Tibial artery (tissue), 4 donors: ENCODE results near the gene CHMP4B.

Source experiments
- DNase-seq, 2 donors: peaks; one replicate each; pipeline ENCODE4 v3.0.0-alpha.2; 2019
- H3K27ac ChIP-seq, 2 donors: fragments of 200-600 bp; sonication (generic) in 1 of 2; 1 replicate in 1 of 2; 2 replicates in 1 of 2; pipeline ENCODE4 v1.5.1; 2018 to 2019; ENCODE audit warnings: mild to moderate bottlenecking in 1 of 2
- H3K27me3 ChIP-seq, 2 donors: fragments of 200-600 bp; sonication (generic) in 1 of 2; one replicate each; pipeline versions ENCODE4 v1.5.1 to v1.6.0; 2016 to 2019
- H3K36me3 ChIP-seq, 3 donors: fragments of 200-600 bp; sonication (generic) in 2 of 3; one replicate each; pipeline ENCODE4 v1.5.1; 2016 to 2019; ENCODE audit warnings: mild to moderate bottlenecking in 2 of 3
- H3K4me1 ChIP-seq, 4 donors: fragments of 200-600 bp; sonication (generic) in 2 of 4; 1 replicate in 3 of 4; 2 replicates in 1 of 4; pipeline ENCODE4 v1.5.1; 2016 to 2019
- H3K4me3 ChIP-seq, 2 donors: fragments of 200-600 bp; sonication (generic) in 1 of 2; 1 replicate in 1 of 2; 2 replicates in 1 of 2; pipeline ENCODE4 v1.5.1; 2018 to 2019; ENCODE audit warnings: mild to moderate bottlenecking in 2 of 2
- H3K9me3 ChIP-seq, 3 donors: fragments of 200-600 bp; sonication (generic) in 1 of 3; one replicate each; pipeline ENCODE4 v1.5.1; 2016 to 2019
- intact Hi-C: fragments of 100-400 bp; cut with DNase I; formaldehyde crosslinking; loops from one replicate; pipeline ENCODE4 v1.15.0; 2023; ENCODE audit warnings: low total_unique reads
- TF ChIP-seq, protein P1 (sequence below), 2 experiments: fragments of 200-600 bp in 1 of 2; fragments of 450-650 bp in 1 of 2; IDR thresholded peaks; one replicate each; pipeline ENCODE4 v1.5.1; 2017 to 2019; ENCODE audit warnings: antibody characterized with exemption in 2 of 2, mild to moderate bottlenecking in 1 of 2, moderate library complexity in 1 of 2

Gene CHMP4B

DNA sequence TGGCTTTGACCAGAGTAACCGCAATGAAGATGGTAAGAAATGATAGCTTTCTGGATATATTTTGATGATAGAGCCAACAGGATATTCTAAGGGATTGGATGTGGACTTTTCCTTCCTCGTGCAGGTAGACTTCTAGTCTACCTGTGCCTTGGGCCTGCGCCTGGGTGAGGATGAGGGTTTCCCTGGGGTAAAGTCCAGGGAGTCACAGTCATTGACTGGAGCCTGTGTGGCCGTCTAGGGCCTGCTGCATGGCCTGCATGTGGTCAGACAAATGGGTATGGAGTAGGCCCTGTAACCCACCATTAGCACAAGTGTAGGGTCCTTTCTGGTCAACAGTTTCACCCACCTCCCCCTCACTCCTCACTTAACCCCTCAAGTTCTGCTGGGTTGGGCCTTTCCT lies 12.7 kb upstream of the CHMP4B start:
- intact Hi-C loops = no loop called here
- Histone ChIP-seq H3K4me3 (no peak overlapping the region), H3K27me3 (no peaks in the 10 kb centered on the region), H3K27ac (no peak overlapping the region), H3K36me3 (no peaks in the 10 kb centered on the region), H3K9me3 (no peaks in the 10 kb centered on the region), H3K4me1 (peaks cover 0 to 2% (median 0%) of the 10 kb centered on the region in 4 donors)
- TF ChIP-seq, protein P1, sequence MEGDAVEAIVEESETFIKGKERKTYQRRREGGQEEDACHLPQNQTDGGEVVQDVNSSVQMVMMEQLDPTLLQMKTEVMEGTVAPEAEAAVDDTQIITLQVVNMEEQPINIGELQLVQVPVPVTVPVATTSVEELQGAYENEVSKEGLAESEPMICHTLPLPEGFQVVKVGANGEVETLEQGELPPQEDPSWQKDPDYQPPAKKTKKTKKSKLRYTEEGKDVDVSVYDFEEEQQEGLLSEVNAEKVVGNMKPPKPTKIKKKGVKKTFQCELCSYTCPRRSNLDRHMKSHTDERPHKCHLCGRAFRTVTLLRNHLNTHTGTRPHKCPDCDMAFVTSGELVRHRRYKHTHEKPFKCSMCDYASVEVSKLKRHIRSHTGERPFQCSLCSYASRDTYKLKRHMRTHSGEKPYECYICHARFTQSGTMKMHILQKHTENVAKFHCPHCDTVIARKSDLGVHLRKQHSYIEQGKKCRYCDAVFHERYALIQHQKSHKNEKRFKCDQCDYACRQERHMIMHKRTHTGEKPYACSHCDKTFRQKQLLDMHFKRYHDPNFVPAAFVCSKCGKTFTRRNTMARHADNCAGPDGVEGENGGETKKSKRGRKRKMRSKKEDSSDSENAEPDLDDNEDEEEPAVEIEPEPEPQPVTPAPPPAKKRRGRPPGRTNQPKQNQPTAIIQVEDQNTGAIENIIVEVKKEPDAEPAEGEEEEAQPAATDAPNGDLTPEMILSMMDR (IDR thresholded peaks at IDR 0.05) = no peak
- DNase-seq = no peak

DNA sequence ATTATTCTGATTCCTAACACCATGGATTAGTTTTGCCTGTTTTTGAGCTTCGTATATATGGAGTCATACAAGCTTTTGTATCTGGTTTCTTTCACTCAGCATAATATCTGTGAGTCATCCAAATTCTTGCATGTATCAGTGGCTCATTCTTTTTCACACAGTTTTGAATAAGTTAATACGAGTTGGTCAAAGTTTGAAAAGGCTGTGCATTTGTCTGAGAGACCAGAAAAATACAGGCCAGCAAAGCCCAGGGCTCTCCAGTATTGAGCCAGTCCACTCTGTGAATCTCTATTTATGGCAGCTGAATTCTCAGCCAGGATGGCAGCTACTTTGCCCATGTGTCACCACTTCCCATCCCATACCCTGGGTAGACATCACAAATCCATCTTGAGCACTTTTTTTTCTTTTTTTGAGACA lies 7.2 kb upstream of the CHMP4B start:
- no peaks in the 10 kb centered on the region for H3K27me3 ChIP-seq
- H3K4me1 ChIP-seq = peaks cover 0 to 10% (median 0%) of the 10 kb centered on the region in 4 donors
- no peak overlapping the region for H3K4me3 ChIP-seq
- H3K27ac ChIP-seq = peak overlapping the region in 1 of 2 donors; percentile 54
- intact Hi-C loops = no loop called here
- H3K36me3 ChIP-seq = no peaks in the 10 kb centered on the region
- H3K9me3 ChIP-seq = no peaks in the 10 kb centered on the region
- DNase-seq = no peak
- TF ChIP-seq, protein P1 (IDR thresholded peaks at IDR 0.05) = no peak

- Histone ChIP-seq H3K9me3 (no peaks in the 10 kb centered on the region), H3K4me1 (peaks cover 0 to 23% (median 9%) of the 10 kb centered on the region in 4 donors), H3K27ac (no peak overlapping the region), H3K4me3 (no peak overlapping the region), H3K27me3 (no peaks in the 10 kb centered on the region), H3K36me3 (no peaks in the 10 kb centered on the region)
- TF ChIP-seq, protein P1 (IDR thresholded peaks at IDR 0.05) = no peak
- no peak for DNase-seq
- intact Hi-C loops = no loop called here
Observed at GRCh38 chr20:33808388-33808787, 2.8 kb upstream of the CHMP4B start.

DNA sequence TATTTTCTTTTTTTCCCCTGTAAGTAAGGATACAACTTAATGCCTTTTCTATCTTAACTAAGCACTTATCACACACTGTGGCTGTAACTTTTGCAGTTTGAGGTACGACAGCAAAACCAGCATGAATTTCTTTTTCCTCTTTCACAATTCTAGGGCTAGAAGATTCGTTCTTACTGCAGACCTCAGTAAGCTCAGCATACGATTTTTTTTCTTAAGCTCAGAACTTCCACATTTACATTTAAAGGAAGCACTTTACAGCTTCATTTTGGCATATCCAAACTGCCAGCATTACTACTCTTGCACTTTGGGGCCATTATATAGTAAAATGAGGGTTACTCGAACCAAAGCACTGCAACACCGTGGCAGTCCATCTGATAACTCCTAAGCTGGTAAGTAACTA lies 889 bp upstream of the CHMP4B start:
- Histone ChIP-seq H3K27me3 (no peaks in the 10 kb centered on the region), H3K9me3 (no peaks in the 10 kb centered on the region), H3K36me3 (no peaks in the 10 kb centered on the region), H3K4me1 (peaks cover 0 to 30% (median 18%) of the 10 kb centered on the region in 4 donors), H3K27ac (no peak overlapping the region), H3K4me3 (no peak overlapping the region)
- intact Hi-C loops = loop anchor here (10.0 kb wide), 1 partner anchor 185 kb away; the partner anchor contains the start of gene RALY
- TF ChIP-seq, protein P1 (IDR thresholded peaks at IDR 0.05) = no peak
- no peak for DNase-seq

DNA sequence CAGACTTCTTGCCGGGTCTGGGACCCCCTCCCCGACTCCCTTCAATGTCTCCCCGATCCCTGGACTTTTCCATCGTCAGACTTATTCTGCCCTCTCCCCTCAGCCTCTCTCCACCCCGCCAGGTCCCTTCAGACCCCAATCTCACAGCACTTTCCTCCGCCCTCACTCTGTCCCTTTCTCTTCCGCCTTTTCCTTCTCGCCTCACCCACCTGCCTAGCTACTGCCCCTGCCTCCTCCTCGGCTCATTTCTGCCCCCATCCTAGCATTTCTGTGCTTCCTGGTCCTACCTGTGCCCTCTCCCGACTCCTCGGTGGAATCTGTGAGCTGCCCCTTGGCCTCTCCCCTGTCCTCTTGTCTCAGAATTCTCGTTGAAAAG lies 616 bp downstream of the CHMP4B start:
- intact Hi-C loops = loop anchor here (10.0 kb wide), 1 partner anchor 183 kb away; the partner anchor contains the start of gene RALY
- Histone ChIP-seq H3K36me3 (no peaks in the 10 kb centered on the region), H3K27me3 (no peaks in the 10 kb centered on the region), H3K27ac (peak overlapping the region; percentile 93 to 95), H3K4me3 (peak overlapping the region; percentile 85 to 97), H3K4me1 (peaks cover 0 to 36% (median 22%) of the 10 kb centered on the region in 4 donors), H3K9me3 (no peaks in the 10 kb centered on the region)
- TF ChIP-seq, protein P1 (IDR thresholded peaks at IDR 0.05) = no peak
- no peak for DNase-seq
